GM12878 (cell line): ENCODE results near the gene RASL11A. TPM values are rescaled to one million over a fixed set of nuclear protein-coding genes. Genes with fewer than 3 reads are reported as not detected.

Experiments
- ATAC-seq: fragments of 200-7000 bp; cut with Tn5 transposase; 3 replicates; pipeline ENCODE4 v1.9.1; 2020; ENCODE audit warnings: mild to moderate bottlenecking, moderate library complexity
- BruUV-seq: library from RNA; stranded (reverse); fragments of 400-500 nt; replicated peaks from 2 replicates; lab custom pipeline; 2021; lab: Mats Ljungman, UMichigan
- CTCF ChIA-PET: fragments of 300-600 bp; sonication (Branson Sonifier 250); formaldehyde crosslinking; extraction: SDS; loops from one replicate; lab custom pipeline; 2021; ENCODE audit warnings: inconsistent platforms; lab: Yijun Ruan, JAX
- POLR2A ChIA-PET: fragments of 350-600 bp; formaldehyde crosslinking; extraction: SDS; loops from one replicate; lab custom pipeline; 2021; ENCODE audit warnings: inconsistent platforms; lab: Charles Lee
- RAD21 ChIA-PET: fragments of 300-600 bp; sonication (Branson Sonifier 250); formaldehyde crosslinking; loops from one replicate; lab custom pipeline; 2023; ENCODE audit warnings: antibody characterized with exemption; ENCODE audit not compliant: unreplicated experiment; lab: Charles Lee
- SMC1A ChIA-PET: fragments of 300-600 bp; sonication (Branson Sonifier 250); formaldehyde crosslinking; loops from one replicate; lab custom pipeline; 2023; ENCODE audit not compliant: unreplicated experiment, uncharacterized antibody; lab: Charles Lee
- DNase-seq: peaks from one replicate; pipeline ENCODE4 v3.0.0-alpha.2; 2011; ENCODE audit warnings: low read depth, low spot score
- FAIRE-seq: peaks from 3 replicates; lab custom pipeline; 2011; peaks lifted over from hg19 to GRCh38; lab: Jason Lieb, UNC
- H2AFZ ChIP-seq: 2 replicates; pipeline ENCODE4 v1.6.0; 2011; ENCODE audit warnings: low read depth, low read length, control low read depth; ENCODE audit not compliant: control insufficient read depth
- H3K27ac ChIP-seq: 2 replicates; pipeline ENCODE4 v1.5.1; 2011; ENCODE audit warnings: control low read depth; ENCODE audit not compliant: control insufficient read depth, insufficient read depth
- H3K27me3 ChIP-seq, 2 experiments: replicated peaks in 1 of 2; 2 replicates each; pipeline versions ENCODE4 v1.6.0 to v1.6.1; 2011; ENCODE audit warnings: low read length in 1 of 2; ENCODE audit not compliant: control insufficient read depth in 2 of 2, insufficient read depth in 2 of 2
- H3K36me3 ChIP-seq, 2 experiments: 2 replicates each; pipeline ENCODE4 v1.5.1; 2011; ENCODE audit warnings: low read length in 1 of 2; ENCODE audit not compliant: control insufficient read depth in 2 of 2, insufficient read depth in 2 of 2
- H3K4me1 ChIP-seq: 2 replicates; pipeline ENCODE4 v1.6.1; 2011; ENCODE audit warnings: mild to moderate bottlenecking, low read length, moderate library complexity, mixed read lengths; ENCODE audit not compliant: control insufficient read depth, insufficient read depth
- H3K4me2 ChIP-seq: 2 replicates; pipeline ENCODE4 v1.6.0; 2011; ENCODE audit warnings: control low read depth; ENCODE audit not compliant: control insufficient read depth, insufficient read depth
- H3K4me3 ChIP-seq: fragments of 200-600 bp; sonication (generic); 2 replicates; pipeline ENCODE4 v1.5.1; 2016
- H3K79me2 ChIP-seq: 2 replicates; pipeline ENCODE4 v1.6.0; 2011; ENCODE audit warnings: low read length; ENCODE audit not compliant: control insufficient read depth, insufficient read depth
- H3K9ac ChIP-seq: 2 replicates; pipeline ENCODE4 v1.8.0; 2011; ENCODE audit warnings: low read length, control low read depth, mixed read lengths; ENCODE audit not compliant: control insufficient read depth, insufficient read depth
- H3K9me3 ChIP-seq: replicated peaks from 3 replicates; pipeline ENCODE4 v1.5.1; 2011; ENCODE audit warnings: mild to moderate bottlenecking, low read length; ENCODE audit not compliant: control insufficient read depth, insufficient read depth
- H4K20me1 ChIP-seq: 2 replicates; pipeline ENCODE4 v1.6.0; 2011; ENCODE audit not compliant: control insufficient read depth, insufficient read depth
- CBFB ChIP-seq: IDR thresholded peaks from 2 replicates; pipeline ENCODE4 v1.6.1; 2016; ENCODE audit warnings: antibody characterized with exemption, low read depth
- CEBPB ChIP-seq, 2 experiments: fragments of 150-350 bp in 1 of 2; IDR thresholded peaks; 2 replicates each; pipeline ENCODE4 v1.6.1; 2012 to 2014; ENCODE audit warnings: low read depth in 2 of 2, low read length in 2 of 2, borderline replicate concordance in 1 of 2, inconsistent platforms in 1 of 2
- E4F1 ChIP-seq: fragments of 450-650 bp; IDR thresholded peaks from 2 replicates; pipeline ENCODE4 v1.6.1; 2018; ENCODE audit warnings: borderline replicate concordance, mild to moderate bottlenecking; ENCODE audit not compliant: partially characterized antibody
- IRF5 ChIP-seq: fragments of 450-650 bp; IDR thresholded peaks from 2 replicates; pipeline ENCODE4 v1.6.1; 2017; ENCODE audit warnings: borderline replicate concordance
- JUNB ChIP-seq: IDR thresholded peaks from 2 replicates; pipeline ENCODE4 v1.6.1; 2016; ENCODE audit warnings: antibody characterized with exemption, mild to moderate bottlenecking
- KLF5 ChIP-seq: fragments of 450-650 bp; IDR thresholded peaks from 2 replicates; pipeline ENCODE4 v1.6.1; 2014; ENCODE audit warnings: mild to moderate bottlenecking; ENCODE audit not compliant: partially characterized antibody
- MEF2B ChIP-seq: fragments of 450-650 bp; IDR thresholded peaks from 2 replicates; pipeline ENCODE4 v1.6.1; 2018; ENCODE audit warnings: mild to moderate bottlenecking, moderate library complexity; ENCODE audit not compliant: partially characterized antibody, poor library complexity, severe bottlenecking
- MYB ChIP-seq: fragments of 150-350 bp; IDR thresholded peaks from 2 replicates; pipeline ENCODE4 v1.6.1; 2014; ENCODE audit warnings: mild to moderate bottlenecking, low read depth, low read length, borderline replicate concordance
- NBN ChIP-seq: fragments of 450-650 bp; IDR thresholded peaks from 2 replicates; pipeline ENCODE4 v1.6.1; 2016
- PML ChIP-seq: IDR thresholded peaks from 2 replicates; pipeline ENCODE4 v1.6.1; 2012; ENCODE audit warnings: low read length, inconsistent platforms
- POLR2A ChIP-seq: IDR thresholded peaks from 2 replicates; pipeline ENCODE4 v1.6.1; 2011; ENCODE audit warnings: low read depth, mild to moderate bottlenecking, low read length
- STAT3 ChIP-seq: IDR thresholded peaks from 2 replicates; pipeline ENCODE4 v1.6.1; 2011; ENCODE audit warnings: low read depth, low read length, improper control_type of control experiment
- TBL1XR1 ChIP-seq: IDR thresholded peaks from 2 replicates; pipeline ENCODE4 v1.6.1; 2012; ENCODE audit warnings: low read depth, low read length, improper control_type of control experiment
- YBX1 ChIP-seq: fragments of 450-650 bp; IDR thresholded peaks from 2 replicates; pipeline ENCODE4 v1.6.1; 2016; ENCODE audit warnings: antibody characterized with exemption
- WGBS: methylation state at CpG from one replicate; pipeline ENCODE4 v1.1.6; 2016; ENCODE audit warnings: low lambda C conversion rate; ENCODE audit not compliant: insufficient replicate concordance, insufficient coverage; ENCODE audit errors: missing lambda C conversion rate; 5-methylcytosine and 5-hydroxymethylcytosine counted together
- in situ Hi-C: fragments of 300-500 bp; cut with MboI; formaldehyde crosslinking; loops from 9 replicates; pipeline ENCODE4 v1.14.3; 2018; ENCODE audit warnings: mixed read lengths
- intact Hi-C: fragments of 100-400 bp; cut with micrococcal nuclease; formaldehyde crosslinking; loops from one replicate; pipeline ENCODE4 v1.14.2; 2022; ENCODE audit not compliant: unreplicated experiment
- polyA plus RNA-seq, 11 experiments: library from polyadenylated mRNA; depleted of rRNA in 4 of 11; unstranded in 6 of 11; stranded (reverse) in 5 of 11; fragments of >200 nt; fragmentation: Nextera tagmentation in 4 of 11; fragmentation: Illumina TruSeq in 1 of 11; extraction: Ambion mirVana in 4 of 11; extraction: Trizol in 1 of 11; gene quantifications; 1 replicate in 1 of 11; 2 replicates in 10 of 11; pipeline versions ENCODE4 v1.2.1 to v1.2.3, GENCODE V29; 2011 to 2016; ENCODE audit warnings: inconsistent platforms in 2 of 11, missing spikeins in 2 of 11, low read depth in 1 of 11
- total RNA-seq, 4 experiments: library from RNA; depleted of rRNA in 3 of 4; stranded (reverse); fragments of >200 nt in 3 of 4; fragmentation: Illumina TruSeq in 1 of 4; extraction: Trizol in 1 of 4; gene quantifications; 2 replicates each; pipeline versions ENCODE4 v1.2.1 to v1.2.3, GENCODE V29; 2013 to 2021

RASL11A gene
- total and polyA plus RNA-seq, 10 of the 15 experiments (the other 5 are each of a cell fraction or from before 2014, with no cell fraction given), result 0.04 to 1.3 (median 0.41) TPM; not detected in 1

GRCh38 chr13:27229642-27230041 lies 41.0 kb upstream of the RASL11A start:
- H3K4me3 ChIP-seq, result no peak overlapping the region
- no peaks in the 10 kb centered on the region for H3K79me2 ChIP-seq
- in situ Hi-C loops, result no loop called here
- H3K9ac ChIP-seq, result no peak overlapping the region
- no peak for FAIRE-seq
- BruUV-seq, result no TSS peak
- H3K27me3 ChIP-seq, result no peaks in the 10 kb centered on the region
- ChIA-PET RAD21 (interaction anchor here (0.7 kb wide), 2 partner anchors 48 to 228 kb away, joined by 4 read pairs; no protein-coding TSS in a partner anchor), SMC1A (no interaction called here)
- ATAC-seq, result no peak
- no peaks in the 10 kb centered on the region for H3K36me3 ChIP-seq
- H2AFZ ChIP-seq, result no peak overlapping the region
- no peaks in the 10 kb centered on the region for H4K20me1 ChIP-seq
- DNase-seq, result no peak
- no peak overlapping the region for H3K4me2 ChIP-seq
- H3K27ac ChIP-seq, result no peak overlapping the region
- TF ChIP-seq E4F1 (no peak), PML (no peak), YBX1 (no peak), KLF5 (no peak), JUNB (no peak), IRF5 (no peak), POLR2A (no peak), CEBPB (IDR thresholded peaks at IDR 0.05; ENCODE audit: borderline replicate concordance in 1 of 2, low read depth in 2 of 2, low read length in 2 of 2) (no peak), TBL1XR1 (no peak), MEF2B (no peak), CBFB (no peak), NBN (no peak), STAT3 (no peak), MYB (no peak)
- TF ChIP-seq, all 136 proteins: peak for 0
- POLR2A ChIA-PET, result interaction anchor here (1.1 kb wide), 1 partner anchor 9 kb away, joined by 3 read pairs; no protein-coding TSS in a partner anchor
- no peaks in the 10 kb centered on the region; the same call in 2 of the 3 replicates for H3K9me3 ChIP-seq
- WGBS, result 49% methylated on average over 3 of the region's 3 CpGs
- peaks cover 3% of the 10 kb centered on the region; the same call in 1 of the 2 replicates for H3K4me1 ChIP-seq
- CTCF ChIA-PET, result no interaction called here
- intact Hi-C loops, result no loop called here
